ENCODE measurements around the gene CYTH1. TPM values are rescaled to one million over a fixed set of nuclear protein-coding genes. Genes with fewer than 3 reads are reported as not detected.

CYTH1 gene
- total and polyA plus RNA-seq, 2 donors (not counting 1 experiment from before 2014, with no cell fraction given): 255 to 353 TPM

- no peak overlapping the region for H3K4me3 Mint-ChIP-seq
- no peaks in the 10 kb centered on the region for H4K20me1 ChIP-seq (ENCODE audit: control insufficient read depth, insufficient read depth, low read length, poor library complexity, severe bottlenecking)
- no peaks in the 10 kb centered on the region for H3K36me3 ChIP-seq (replicated peaks in 1 of 2; ENCODE audit: control extremely low read depth in 1 of 2, control insufficient read depth in 1 of 2, extremely low read depth in 1 of 2, insufficient read depth in 2 of 2, low read length in 1 of 2)
- no peaks in the 10 kb centered on the region for H3K9me3 Mint-ChIP-seq (ENCODE audit: insufficient read depth)
- 100% methylated on average over 3 of the region's 7 CpGs for WGBS (ENCODE audit: insufficient coverage)
- no peaks in the 10 kb centered on the region for H3K9me3 ChIP-seq (ENCODE audit: control extremely low read depth in 1 of 3, control insufficient read depth in 2 of 3, insufficient read depth in 1 of 3, low read length in 2 of 3)
- no peak for DNase-seq
- POLR2A ChIA-PET: no interaction called here
- H3K79me2 ChIP-seq (ENCODE audit: control insufficient read depth, insufficient read depth, low read length): peaks cover 6% of the 10 kb centered on the region
- no peak for ATAC-seq (ENCODE audit: low read depth)
- H3K4me3 ChIP-seq (ENCODE audit: control extremely low read depth in 1 of 5, extremely low read depth in 1 of 5, insufficient read depth in 1 of 5, low read depth in 2 of 5, low read length in 4 of 5): no peak overlapping the region
- no peak overlapping the region for H3K4me2 ChIP-seq (replicated peaks; ENCODE audit: low read depth, low read length, poor library complexity, severe bottlenecking)
- no peak overlapping the region for H3K27ac Mint-ChIP-seq
- H3K4me1 ChIP-seq (ENCODE audit: control insufficient read depth in 2 of 2, insufficient read depth in 2 of 2, low read length in 2 of 2): peaks cover 0 to 19% of the 10 kb centered on the region in 2 donors
- no peak overlapping the region for H3K27ac ChIP-seq (ENCODE audit: low read length in 2 of 2)
- no peak overlapping the region for H2AFZ ChIP-seq (ENCODE audit: insufficient read depth, low read depth, low read length, poor library complexity, severe bottlenecking)
- CTCF ChIA-PET: no interaction called here
- no peaks in the 10 kb centered on the region for H3K27me3 Mint-ChIP-seq
- peaks cover 16% of the 10 kb centered on the region for H3K4me1 Mint-ChIP-seq
- H3K27me3 ChIP-seq (replicated peaks in 1 of 4; ENCODE audit: control extremely low read depth in 1 of 4, control insufficient read depth in 3 of 4, insufficient read depth in 4 of 4, low read length in 3 of 4): no peaks in the 10 kb centered on the region
- no peak overlapping the region for H3K9ac ChIP-seq (ENCODE audit: low read length)
- intact Hi-C loops (cut with micrococcal nuclease): loop anchor here (5.0 kb wide), 1 partner anchor 40 kb away; no protein-coding TSS in a partner anchor
- TF ChIP-seq EZH2 (IDR thresholded peaks at IDR 0.05; ENCODE audit: borderline replicate concordance, insufficient read depth, low read depth, low read length, poor library complexity, severe bottlenecking) (no peak), CTCF (IDR thresholded peaks at IDR 0.05) (no peak)
These were observed 5.4 kb upstream of the CYTH1 start for GRCh38 chr17:78787444-78787843.

- Mint-ChIP-seq H3K4me1 (peaks cover 18% of the 10 kb centered on the region), H3K4me3 (no peak overlapping the region), H3K27ac (no peak overlapping the region), H3K9me3 (ENCODE audit: insufficient read depth) (no peaks in the 10 kb centered on the region), H3K27me3 (no peaks in the 10 kb centered on the region)
- Histone ChIP-seq H3K36me3 (replicated peaks in 1 of 2; ENCODE audit: control extremely low read depth in 1 of 2, control insufficient read depth in 1 of 2, extremely low read depth in 1 of 2, insufficient read depth in 2 of 2, low read length in 1 of 2) (no peaks in the 10 kb centered on the region), H2AFZ (ENCODE audit: insufficient read depth, low read depth, low read length, poor library complexity, severe bottlenecking) (no peak overlapping the region), H3K4me2 (replicated peaks; ENCODE audit: low read depth, low read length, poor library complexity, severe bottlenecking) (no peak overlapping the region), H4K20me1 (ENCODE audit: control insufficient read depth, insufficient read depth, low read length, poor library complexity, severe bottlenecking) (no peaks in the 10 kb centered on the region), H3K4me1 (ENCODE audit: control insufficient read depth in 2 of 2, insufficient read depth in 2 of 2, low read length in 2 of 2) (peaks cover 0 to 20% of the 10 kb centered on the region in 2 donors), H3K27ac (ENCODE audit: low read length in 2 of 2) (no peak overlapping the region), H3K27me3 (replicated peaks in 1 of 4; ENCODE audit: control extremely low read depth in 1 of 4, control insufficient read depth in 3 of 4, insufficient read depth in 4 of 4, low read length in 3 of 4) (no peaks in the 10 kb centered on the region), H3K9me3 (ENCODE audit: control extremely low read depth in 1 of 3, control insufficient read depth in 2 of 3, insufficient read depth in 1 of 3, low read length in 2 of 3) (no peaks in the 10 kb centered on the region), H3K79me2 (ENCODE audit: control insufficient read depth, insufficient read depth, low read length) (peaks cover 19% of the 10 kb centered on the region), H3K9ac (ENCODE audit: low read length) (no peak overlapping the region), H3K4me3 (ENCODE audit: control extremely low read depth in 1 of 5, extremely low read depth in 1 of 5, insufficient read depth in 1 of 5, low read depth in 2 of 5, low read length in 4 of 5) (no peak overlapping the region)
- ChIA-PET POLR2A (interaction anchor here (0.7 to 1.1 kb wide), 2 partner anchors 51 to 606 kb away, joined by 4 read pairs; no protein-coding TSS in a partner anchor), CTCF (interaction anchor here (0.7 to 1.4 kb wide), 6 partner anchors 12 to 272 kb away, joined by 3 to 5 read pairs (median 3); no protein-coding TSS in a partner anchor)
- no CpG with 5 or more reads among the region's 1 CpG for WGBS (ENCODE audit: insufficient coverage)
- ATAC-seq (ENCODE audit: low read depth): no peak
- TF ChIP-seq CTCF (IDR thresholded peaks at IDR 0.05) (no peak), EZH2 (IDR thresholded peaks at IDR 0.05; ENCODE audit: borderline replicate concordance, insufficient read depth, low read depth, low read length, poor library complexity, severe bottlenecking) (no peak)
- intact Hi-C loops (cut with micrococcal nuclease): loop anchor here (5.0 kb wide), 1 partner anchor 42 kb away; no protein-coding TSS in a partner anchor
- no peak for DNase-seq
These were observed 3.6 kb upstream of the CYTH1 start for GRCh38 chr17:78785663-78786057.

Data from B cell (primary cell).